Fibroblast of lung (primary cell): ENCODE data around the gene ATG10. TPM values are rescaled to one million over a fixed set of nuclear protein-coding genes. Genes with fewer than 3 reads are reported as not detected.

Experiments
- DNase-seq, 2 donors: peaks; one replicate each; pipeline versions ENCODE4 v3.0.0 to v3.0.0-alpha.2; 2010; ENCODE audit warnings: low read depth in 2 of 2
- H2AFZ ChIP-seq: 2 replicates; pipeline ENCODE4 v1.5.1; 2012; ENCODE audit warnings: low read length, control low read depth, inconsistent platforms
- H3K27ac ChIP-seq: 2 replicates; pipeline ENCODE4 v1.5.1; 2011; ENCODE audit warnings: low read length, control low read depth; ENCODE audit not compliant: insufficient read depth
- H3K27me3 ChIP-seq: 2 replicates; pipeline ENCODE4 v1.5.1; 2011; ENCODE audit warnings: mild to moderate bottlenecking, low read length; ENCODE audit not compliant: control insufficient read depth, insufficient read depth
- H3K36me3 ChIP-seq: 2 replicates; pipeline ENCODE4 v1.5.1; 2011; ENCODE audit warnings: low read length; ENCODE audit not compliant: control insufficient read depth, insufficient read depth
- H3K4me1 ChIP-seq: 2 replicates; pipeline ENCODE4 v1.5.1; 2011; ENCODE audit warnings: low read length; ENCODE audit not compliant: control insufficient read depth, insufficient read depth; ENCODE audit errors: extremely low read depth
- H3K4me2 ChIP-seq: 2 replicates; pipeline ENCODE4 v1.5.1; 2011; ENCODE audit warnings: low read length, control low read depth; ENCODE audit not compliant: insufficient read depth; ENCODE audit errors: extremely low read depth
- H3K4me3 ChIP-seq, 4 experiments: fragments of 200-600 bp in 1 of 4; sonication (generic) in 1 of 4; replicated peaks in 1 of 4; 2 replicates each; pipeline ENCODE4 v1.5.1; 2011 to 2016; ENCODE audit warnings: low read length in 4 of 4, low read depth in 3 of 4, mild to moderate bottlenecking in 3 of 4, control low read depth in 2 of 4, inconsistent platforms in 1 of 4, mixed read lengths in 1 of 4; ENCODE audit not compliant: insufficient read depth in 1 of 4; ENCODE audit errors: control extremely low read depth in 1 of 4
- H3K79me2 ChIP-seq: 2 replicates; pipeline ENCODE4 v1.5.1; 2012; ENCODE audit warnings: mild to moderate bottlenecking, low read length, inconsistent platforms; ENCODE audit not compliant: control insufficient read depth, insufficient read depth
- H3K9ac ChIP-seq: 2 replicates; pipeline ENCODE4 v1.5.1; 2011; ENCODE audit warnings: mild to moderate bottlenecking, low read length, control low read depth; ENCODE audit not compliant: insufficient read depth
- H3K9me3 ChIP-seq: 2 replicates; pipeline ENCODE4 v1.5.1; 2012; ENCODE audit warnings: low read depth, low read length; ENCODE audit not compliant: control insufficient read depth, insufficient read depth
- H4K20me1 ChIP-seq: 2 replicates; pipeline ENCODE4 v1.5.1; 2011; ENCODE audit warnings: low read length; ENCODE audit not compliant: control insufficient read depth, insufficient read depth; ENCODE audit errors: extremely low read depth
- EZH2 ChIP-seq: IDR thresholded peaks from 2 replicates; pipeline ENCODE4 v1.5.1; 2012; ENCODE audit warnings: low read length, control low read depth, mild to moderate bottlenecking; ENCODE audit errors: missing control alignments
- polyA plus RNA-seq, 2 donors: library from polyadenylated mRNA; depleted of rRNA in 1 of 2; stranded (reverse) in 1 of 2; unstranded in 1 of 2; fragments of >200 nt; gene quantifications; 2 replicates each; pipeline ENCODE4 v1.2.1, GENCODE V29; 2011 to 2012; ENCODE audit warnings: missing spikeins in 1 of 2
- total RNA-seq: library from RNA; depleted of rRNA; stranded (reverse); fragments of >200 nt; gene quantifications from 2 replicates; pipeline ENCODE4 v1.2.1, GENCODE V29; 2014
- TF ChIP-seq, protein P1 (sequence below), 2 donors: IDR thresholded peaks in 1 of 2; conservative IDR thresholded peaks in 1 of 2; 1 replicate in 1 of 2; 2 replicates in 1 of 2; pipeline ENCODE4 v1.5.1; 2011 to 2012; ENCODE audit warnings: low read length in 2 of 2, control low read depth in 1 of 2, inconsistent platforms in 1 of 2, low read depth in 1 of 2, mild to moderate bottlenecking in 1 of 2

Gene ATG10
- total and polyA plus RNA-seq, 2 donors (not counting 1 experiment from before 2014, with no cell fraction given), result 2.5 to 8.8 TPM

DNA sequence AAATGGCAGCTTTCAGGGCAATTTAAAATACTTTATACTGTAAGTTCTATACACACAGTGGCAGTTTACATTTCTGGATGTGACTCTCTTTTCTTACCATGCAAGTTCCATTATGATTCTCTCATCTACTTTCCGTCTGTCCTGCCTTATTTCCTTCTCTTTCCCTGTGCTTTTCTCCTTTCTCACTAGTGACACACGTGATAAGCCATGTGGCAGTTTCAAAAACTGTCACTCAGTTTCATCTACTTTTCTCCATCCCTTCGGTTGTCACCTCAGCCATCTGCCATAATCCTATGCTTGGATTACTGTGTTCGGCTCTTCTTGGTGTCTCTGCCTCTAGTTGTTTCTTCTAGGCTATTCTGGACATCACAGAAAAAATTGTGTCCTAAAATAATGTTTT lies 46.8 kb upstream of the ATG10 start:
- no peaks in the 10 kb centered on the region for H4K20me1 ChIP-seq
- DNase-seq, result no peak
- TF ChIP-seq, protein P1, sequence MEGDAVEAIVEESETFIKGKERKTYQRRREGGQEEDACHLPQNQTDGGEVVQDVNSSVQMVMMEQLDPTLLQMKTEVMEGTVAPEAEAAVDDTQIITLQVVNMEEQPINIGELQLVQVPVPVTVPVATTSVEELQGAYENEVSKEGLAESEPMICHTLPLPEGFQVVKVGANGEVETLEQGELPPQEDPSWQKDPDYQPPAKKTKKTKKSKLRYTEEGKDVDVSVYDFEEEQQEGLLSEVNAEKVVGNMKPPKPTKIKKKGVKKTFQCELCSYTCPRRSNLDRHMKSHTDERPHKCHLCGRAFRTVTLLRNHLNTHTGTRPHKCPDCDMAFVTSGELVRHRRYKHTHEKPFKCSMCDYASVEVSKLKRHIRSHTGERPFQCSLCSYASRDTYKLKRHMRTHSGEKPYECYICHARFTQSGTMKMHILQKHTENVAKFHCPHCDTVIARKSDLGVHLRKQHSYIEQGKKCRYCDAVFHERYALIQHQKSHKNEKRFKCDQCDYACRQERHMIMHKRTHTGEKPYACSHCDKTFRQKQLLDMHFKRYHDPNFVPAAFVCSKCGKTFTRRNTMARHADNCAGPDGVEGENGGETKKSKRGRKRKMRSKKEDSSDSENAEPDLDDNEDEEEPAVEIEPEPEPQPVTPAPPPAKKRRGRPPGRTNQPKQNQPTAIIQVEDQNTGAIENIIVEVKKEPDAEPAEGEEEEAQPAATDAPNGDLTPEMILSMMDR (conservative IDR thresholded peaks at IDR 0.05 in 1 of 2, IDR thresholded peaks at IDR 0.05 in 1 of 2; ENCODE audit: low read depth in 1 of 2, low read length in 2 of 2), result no peak

DNA sequence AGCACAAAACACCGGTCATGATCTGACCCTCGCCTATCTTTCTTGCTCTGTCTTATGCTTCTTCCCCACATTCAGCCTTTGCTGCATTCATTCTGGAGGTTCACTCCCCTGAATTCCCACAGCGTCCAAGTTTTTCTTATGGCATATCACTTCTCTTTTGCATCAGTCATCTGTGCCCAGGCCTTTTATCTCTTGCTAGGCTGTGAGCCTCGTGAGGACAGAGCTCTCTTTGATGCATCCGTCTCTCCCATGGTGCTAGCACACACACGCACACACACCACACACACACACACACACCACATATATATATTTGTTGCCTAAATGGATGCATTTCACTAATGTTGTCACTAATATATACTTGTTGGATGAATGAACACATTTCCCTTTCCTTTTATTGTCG lies 45.8 kb upstream of the ATG10 start:
- Histone ChIP-seq H3K36me3 (no peaks in the 10 kb centered on the region), H3K79me2 (no peaks in the 10 kb centered on the region), H2AFZ (no peak overlapping the region), H4K20me1 (no peaks in the 10 kb centered on the region), H3K9ac (no peak overlapping the region), H3K27me3 (no peaks in the 10 kb centered on the region), H3K4me1 (no peaks in the 10 kb centered on the region), H3K4me3 (no peak overlapping the region), H3K27ac (no peak overlapping the region), H3K4me2 (no peak overlapping the region), H3K9me3 (no peaks in the 10 kb centered on the region)
- no peak for DNase-seq
- TF ChIP-seq, protein P1 (conservative IDR thresholded peaks at IDR 0.05 in 1 of 2, IDR thresholded peaks at IDR 0.05 in 1 of 2; ENCODE audit: low read depth in 1 of 2, low read length in 2 of 2), result no peak
- no peak for TF ChIP-seq EZH2

More for the DNA sequence above, 46.8 kb upstream of the ATG10 start:
- Histone ChIP-seq H3K4me3 (no peak overlapping the region), H2AFZ (no peak overlapping the region), H3K4me2 (no peak overlapping the region), H3K79me2 (no peaks in the 10 kb centered on the region), H3K9ac (no peak overlapping the region), H3K36me3 (no peaks in the 10 kb centered on the region), H3K27me3 (no peaks in the 10 kb centered on the region), H3K9me3 (no peaks in the 10 kb centered on the region), H3K27ac (no peak overlapping the region), H3K4me1 (no peaks in the 10 kb centered on the region)

DNA sequence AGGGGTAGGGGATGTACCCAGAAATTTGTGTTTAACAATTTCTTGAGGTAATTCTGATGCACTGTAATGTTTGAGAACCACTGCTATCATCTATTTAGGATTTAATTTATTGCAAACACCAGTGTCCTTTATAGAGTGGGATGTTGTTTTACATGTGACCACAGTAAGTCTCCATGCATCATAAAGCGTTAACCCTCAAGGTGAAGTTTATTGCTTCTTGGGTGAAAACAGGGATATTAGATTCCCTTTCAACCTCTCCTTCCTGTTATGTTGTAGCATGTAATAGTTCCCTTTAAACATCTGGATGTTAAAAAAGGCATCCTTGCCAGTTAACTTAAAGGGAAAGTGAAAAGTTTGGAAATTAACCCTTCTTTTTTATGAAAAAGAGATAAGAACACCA lies 35.8 kb upstream of the ATG10 start:
- no peak for DNase-seq
- H3K4me2 ChIP-seq, result no peak overlapping the region
- H3K36me3 ChIP-seq, result no peaks in the 10 kb centered on the region
- H3K9ac ChIP-seq, result no peak overlapping the region
- no peaks in the 10 kb centered on the region for H4K20me1 ChIP-seq
- no peaks in the 10 kb centered on the region for H3K9me3 ChIP-seq
- H3K79me2 ChIP-seq, result no peaks in the 10 kb centered on the region
- H3K4me3 ChIP-seq, result no peak overlapping the region
- H3K4me1 ChIP-seq, result no peaks in the 10 kb centered on the region
- H3K27me3 ChIP-seq, result peaks cover 3% of the 10 kb centered on the region
- H3K27ac ChIP-seq, result no peak overlapping the region
- H2AFZ ChIP-seq, result no peak overlapping the region
- no peak for TF ChIP-seq EZH2
- TF ChIP-seq, protein P1 (conservative IDR thresholded peaks at IDR 0.05 in 1 of 2, IDR thresholded peaks at IDR 0.05 in 1 of 2; ENCODE audit: low read depth in 1 of 2, low read length in 2 of 2), result no peak
